Measurements from ENCODE around the gene IRAG1. TPM values are rescaled to one million over a fixed set of nuclear protein-coding genes. Genes with fewer than 3 reads are reported as not detected.

IRAG1 gene
- total RNA-seq, 2 experiments from 2014 or later, result not detected

- Mint-ChIP-seq H3K4me3 (peak overlapping the region; percentile 9), H3K9me3 (no peaks in the 10 kb centered on the region), H3K27me3 (peaks cover 7% of the 10 kb centered on the region), H3K36me3 (no peaks in the 10 kb centered on the region), H3K4me1 (ENCODE audit: low read depth) (peaks cover 16% of the 10 kb centered on the region), H3K27ac (peak overlapping the region; percentile 69)
- DNase-seq, result peak; percentile 52
- intact Hi-C loops (cut with micrococcal nuclease), result loop anchor here (5.0 kb wide), 1 partner anchor 268 kb away; the partner anchor contains the start of gene AMPD3
- ChIA-PET CTCF (interaction anchor here (1.1 kb wide), 1 partner anchor 358 kb away, joined by 3 read pairs; no protein-coding TSS in a partner anchor), POLR2A (interaction anchor here (0.7 to 1.0 kb wide), 2 partner anchors 17 to 83 kb away, joined by 3 read pairs; partner anchors contain the start of gene EIF4G2)
These were observed 31.8 kb upstream of the IRAG1 start for GRCh38 chr11:10725114-10725906.

- Mint-ChIP-seq H3K9me3 (no peaks in the 10 kb centered on the region), H3K4me3 (no peak overlapping the region), H3K27ac (no peak overlapping the region), H3K36me3 (no peaks in the 10 kb centered on the region), H3K27me3 (peaks cover 5% of the 10 kb centered on the region), H3K4me1 (ENCODE audit: low read depth) (peaks cover 16% of the 10 kb centered on the region)
- ChIA-PET CTCF (interaction anchor here (0.8 kb wide), 1 partner anchor 316 kb away, joined by 3 read pairs; no protein-coding TSS in a partner anchor), POLR2A (no interaction called here)
- DNase-seq, result no peak
- intact Hi-C loops (cut with micrococcal nuclease), result no loop called here
These were observed 28.8 kb upstream of the IRAG1 start for GRCh38 chr11:10722307-10722706.

- peaks cover 5% of the 10 kb centered on the region for H3K27me3 Mint-ChIP-seq
- no peak overlapping the region for H3K4me3 Mint-ChIP-seq
- no peak overlapping the region for H3K27ac Mint-ChIP-seq
- no peaks in the 10 kb centered on the region for H3K36me3 Mint-ChIP-seq
- ChIA-PET POLR2A (interaction anchor here (0.7 kb wide), 1 partner anchor 217 kb away, joined by 3 read pairs; no protein-coding TSS in a partner anchor), CTCF (interaction anchor here (0.6 kb wide), 1 partner anchor 217 kb away, joined by 4 read pairs; no protein-coding TSS in a partner anchor)
- DNase-seq, result no peak
- peaks cover 9% of the 10 kb centered on the region for H3K4me1 Mint-ChIP-seq (ENCODE audit: low read depth)
- H3K9me3 Mint-ChIP-seq, result no peaks in the 10 kb centered on the region
- intact Hi-C loops (cut with micrococcal nuclease), result no loop called here
These were observed 27.4 kb upstream of the IRAG1 start for GRCh38 chr11:10720881-10721376.

- no peak for DNase-seq
- POLR2A ChIA-PET, result no interaction called here
- Mint-ChIP-seq H3K27ac (no peak overlapping the region), H3K4me1 (ENCODE audit: low read depth) (no peaks in the 10 kb centered on the region), H3K9me3 (no peaks in the 10 kb centered on the region), H3K4me3 (no peak overlapping the region), H3K27me3 (peaks cover 5% of the 10 kb centered on the region), H3K36me3 (no peaks in the 10 kb centered on the region)
- CTCF ChIA-PET, result interaction anchor here (1.2 kb wide), 1 partner anchor 179 kb away, joined by 3 read pairs; the partner anchor contains the start of gene RNF141
- intact Hi-C loops (cut with micrococcal nuclease), result no loop called here
These were observed 26.1 kb upstream of the IRAG1 start for GRCh38 chr11:10719616-10720015.

- Mint-ChIP-seq H3K27ac (no peak overlapping the region), H3K36me3 (no peaks in the 10 kb centered on the region), H3K27me3 (peaks cover 2% of the 10 kb centered on the region), H3K9me3 (no peaks in the 10 kb centered on the region), H3K4me1 (ENCODE audit: low read depth) (no peaks in the 10 kb centered on the region), H3K4me3 (no peak overlapping the region)
- intact Hi-C loops (cut with micrococcal nuclease), result no loop called here
- ChIA-PET CTCF (interaction anchor here (0.6 kb wide), 2 partner anchors 18 to 128 kb away, joined by 4 to 5 read pairs; no protein-coding TSS in a partner anchor), POLR2A (no interaction called here)
- DNase-seq, result no peak
These were observed 23.1 kb upstream of the IRAG1 start for GRCh38 chr11:10716543-10717259.

GRCh38 chr11:10716122-10716521 lies 22.6 kb upstream of the IRAG1 start:
- CTCF ChIA-PET, result interaction anchor here (0.6 kb wide), 2 partner anchors 19 to 128 kb away, joined by 4 to 5 read pairs; no protein-coding TSS in a partner anchor
- no peak overlapping the region for H3K4me3 Mint-ChIP-seq
- intact Hi-C loops (cut with micrococcal nuclease), result no loop called here
- H3K27ac Mint-ChIP-seq, result no peak overlapping the region
- no peak for DNase-seq
- H3K36me3 Mint-ChIP-seq, result no peaks in the 10 kb centered on the region
- no peaks in the 10 kb centered on the region for H3K9me3 Mint-ChIP-seq
- POLR2A ChIA-PET, result no interaction called here
- H3K4me1 Mint-ChIP-seq (ENCODE audit: low read depth), result no peaks in the 10 kb centered on the region
- H3K27me3 Mint-ChIP-seq, result peaks cover 2% of the 10 kb centered on the region

- H3K27ac Mint-ChIP-seq, result no peak overlapping the region
- DNase-seq, result no peak
- intact Hi-C loops (cut with micrococcal nuclease), result no loop called here
- ChIA-PET CTCF (no interaction called here), POLR2A (no interaction called here)
- H3K36me3 Mint-ChIP-seq, result no peaks in the 10 kb centered on the region
- no peaks in the 10 kb centered on the region for H3K9me3 Mint-ChIP-seq
- peaks cover 2% of the 10 kb centered on the region for H3K27me3 Mint-ChIP-seq
- no peaks in the 10 kb centered on the region for H3K4me1 Mint-ChIP-seq (ENCODE audit: low read depth)
- no peak overlapping the region for H3K4me3 Mint-ChIP-seq
These were observed 22.0 kb upstream of the IRAG1 start for GRCh38 chr11:10715571-10715970.

GRCh38 chr11:10709299-10710086 lies 15.9 kb upstream of the IRAG1 start:
- intact Hi-C loops (cut with micrococcal nuclease), result no loop called here
- Mint-ChIP-seq H3K27ac (no peak overlapping the region), H3K4me1 (ENCODE audit: low read depth) (no peaks in the 10 kb centered on the region), H3K36me3 (no peaks in the 10 kb centered on the region), H3K4me3 (no peak overlapping the region), H3K27me3 (no peaks in the 10 kb centered on the region), H3K9me3 (no peaks in the 10 kb centered on the region)
- ChIA-PET POLR2A (no interaction called here), CTCF (interaction anchor here (1.7 kb wide), 1 partner anchor 303 kb away, joined by 5 read pairs; no protein-coding TSS in a partner anchor)
- no peak for DNase-seq

- intact Hi-C loops (cut with micrococcal nuclease), result no loop called here
- DNase-seq, result no peak
- Mint-ChIP-seq H3K27me3 (no peaks in the 10 kb centered on the region), H3K27ac (no peak overlapping the region), H3K4me3 (no peak overlapping the region), H3K4me1 (ENCODE audit: low read depth) (no peaks in the 10 kb centered on the region), H3K36me3 (no peaks in the 10 kb centered on the region), H3K9me3 (no peaks in the 10 kb centered on the region)
- ChIA-PET CTCF (interaction anchor here (1.7 kb wide), 1 partner anchor 302 kb away, joined by 5 read pairs; no protein-coding TSS in a partner anchor), POLR2A (no interaction called here)
These were observed 14.6 kb upstream of the IRAG1 start for GRCh38 chr11:10708131-10708530.

GRCh38 chr11:10701982-10702381 lies 8.4 kb upstream of the IRAG1 start:
- Mint-ChIP-seq H3K36me3 (no peaks in the 10 kb centered on the region), H3K27me3 (peaks cover 2% of the 10 kb centered on the region), H3K4me1 (ENCODE audit: low read depth) (no peaks in the 10 kb centered on the region), H3K9me3 (no peaks in the 10 kb centered on the region), H3K27ac (no peak overlapping the region), H3K4me3 (no peak overlapping the region)
- DNase-seq, result no peak
- intact Hi-C loops (cut with micrococcal nuclease), result no loop called here
- ChIA-PET POLR2A (no interaction called here), CTCF (no interaction called here)

GRCh38 chr11:10699072-10699471 lies 5.5 kb upstream of the IRAG1 start:
- intact Hi-C loops (cut with micrococcal nuclease), result no loop called here
- POLR2A ChIA-PET, result no interaction called here
- H3K36me3 Mint-ChIP-seq, result no peaks in the 10 kb centered on the region
- no peak for DNase-seq
- H3K4me1 Mint-ChIP-seq (ENCODE audit: low read depth), result no peaks in the 10 kb centered on the region
- CTCF ChIA-PET, result no interaction called here
- H3K4me3 Mint-ChIP-seq, result no peak overlapping the region
- H3K27ac Mint-ChIP-seq, result no peak overlapping the region
- peaks cover 3% of the 10 kb centered on the region for H3K27me3 Mint-ChIP-seq
- no peaks in the 10 kb centered on the region for H3K9me3 Mint-ChIP-seq

- intact Hi-C loops (cut with micrococcal nuclease), result no loop called here
- H3K4me3 Mint-ChIP-seq, result no peak overlapping the region
- no peak for DNase-seq
- no peaks in the 10 kb centered on the region for H3K9me3 Mint-ChIP-seq
- POLR2A ChIA-PET, result no interaction called here
- no peaks in the 10 kb centered on the region for H3K4me1 Mint-ChIP-seq (ENCODE audit: low read depth)
- H3K27me3 Mint-ChIP-seq, result peaks cover 4% of the 10 kb centered on the region
- no peaks in the 10 kb centered on the region for H3K36me3 Mint-ChIP-seq
- CTCF ChIA-PET, result no interaction called here
- no peak overlapping the region for H3K27ac Mint-ChIP-seq
These were observed 3.7 kb upstream of the IRAG1 start for GRCh38 chr11:10697323-10697620.
